Measurements from ENCODE around the gene SLC49A3. TPM values are rescaled to one million over a fixed set of nuclear protein-coding genes. Genes with fewer than 3 reads are reported as not detected.
"Not testable (repeated sequence)": the region's sequence is repeated elsewhere in the genome, so short reads cannot be mapped to it uniquely, and the experiment has no call there.

SLC49A3 gene
- polyA plus RNA-seq, 3 donors: 6.5 to 14.6 (median 10.3) TPM

- H3K27ac ChIP-seq (ENCODE audit: low read depth, low read length): no peak overlapping the region
Observed at GRCh38 chr4:675036-675882, 13.7 kb downstream of the SLC49A3 start.

GRCh38 chr4:674172-675035 is 14.5 kb downstream of the SLC49A3 start, which contains the start of the genes ATP5ME and MYL5:
Gene ATP5ME (minus strand): TSS chr4:674276. CDS start chr4:674247, 29 bp downstream.
Gene MYL5 (plus strand): TSS chr4:674542. CDS start chr4:678027, 3,485 bp downstream.
- whole genome bisulfite sequencing, 3 donors: 0% methylated on average over 67 to 84 of the region's 84 CpGs
- H3K27ac ChIP-seq (ENCODE audit: low read depth, low read length): no peak within 1 kb of the TSS

More at GRCh38 chr4:675036-675882, 13.7 kb downstream of the SLC49A3 start:
- WGBS, 3 donors: 60 to 64% (median 64%) methylated on average over 25 to 26 of the region's 26 CpGs

- 5 to 11% (median 10%) methylated on average over 40 to 55 of the region's 55 CpGs for WGBS, 3 donors
- no peak overlapping the region for H3K27ac ChIP-seq (ENCODE audit: low read depth, low read length)
Observed at GRCh38 chr4:673349-674091, 15.4 kb downstream of the SLC49A3 start.

GRCh38 chr4:671769-672168 is 17.2 kb downstream of the SLC49A3 start:
- 88 to 95% (median 90%) methylated on average over 3 of the region's 3 CpGs for WGBS, 3 donors
- H3K27ac ChIP-seq (ENCODE audit: low read depth, low read length): no peak overlapping the region

- not testable (repeated sequence) for H3K27ac ChIP-seq (ENCODE audit: low read depth, low read length)
- 89 to 95% (median 95%) methylated on average over 11 of the region's 11 CpGs for WGBS, 3 donors
Observed at GRCh38 chr4:669806-670559, 19.0 kb downstream of the SLC49A3 start.

- 91 to 92% (median 92%) methylated on average over 6 of the region's 6 CpGs for WGBS, 3 donors
- H3K27ac ChIP-seq (ENCODE audit: low read depth, low read length): not testable (repeated sequence)
Observed at GRCh38 chr4:668219-668618, 20.7 kb downstream of the SLC49A3 start.

- no peak overlapping the region for H3K27ac ChIP-seq (ENCODE audit: low read depth, low read length)
- 60 to 71% (median 61%) methylated on average over 10 of the region's 10 CpGs for WGBS, 3 donors
Observed at GRCh38 chr4:667545-667925, 21.4 kb downstream of the SLC49A3 start.

- H3K27ac ChIP-seq (ENCODE audit: low read depth, low read length): no peak overlapping the region
- 82 to 86% (median 86%) methylated on average over 25 to 28 of the region's 28 CpGs for WGBS, 3 donors
Observed at GRCh38 chr4:666822-667544, 22.0 kb downstream of the SLC49A3 start.

GRCh38 chr4:666436-666810 is 22.5 kb downstream of the SLC49A3 start:
- no peak overlapping the region for H3K27ac ChIP-seq (ENCODE audit: low read depth, low read length)
- 80 to 83% (median 82%) methylated on average over 19 to 22 of the region's 22 CpGs for WGBS, 3 donors

- H3K27ac ChIP-seq (ENCODE audit: low read depth, low read length): no peak overlapping the region
- WGBS, 3 donors: 68 to 72% (median 72%) methylated on average over 19 to 22 of the region's 22 CpGs
Observed at GRCh38 chr4:665751-666435, 23.1 kb downstream of the SLC49A3 start.

GRCh38 chr4:665381-665750 is 23.6 kb downstream of the SLC49A3 start:
- no peak overlapping the region for H3K27ac ChIP-seq (ENCODE audit: low read depth, low read length)
- 88 to 91% (median 90%) methylated on average over 11 to 12 of the region's 12 CpGs for WGBS, 3 donors

- no peak overlapping the region for H3K27ac ChIP-seq (ENCODE audit: low read depth, low read length)
- WGBS, 3 donors: 96 to 97% (median 96%) methylated on average over 24 of the region's 24 CpGs
Observed at GRCh38 chr4:664713-665231, 24.2 kb downstream of the SLC49A3 start.

GRCh38 chr4:663438-664428 is 25.2 kb downstream of the SLC49A3 start:
- no peak overlapping the region for H3K27ac ChIP-seq (ENCODE audit: low read depth, low read length)
- WGBS, 3 donors: 1 to 4% (median 2%) methylated on average over 48 to 80 of the region's 80 CpGs

GRCh38 chr4:663046-663437 is 25.9 kb downstream of the SLC49A3 start:
- no peak overlapping the region for H3K27ac ChIP-seq (ENCODE audit: low read depth, low read length)
- WGBS, 3 donors: 30 to 49% (median 48%) methylated on average over 20 of the region's 20 CpGs

Data from adipose tissue (tissue), 3 donors.